ENCODE data around the gene MYO15A.

MYO15A gene

GRCh38 chr17:18224387-18225120 is 116.0 kb downstream of the MYO15A start:
- no peak for DNase-seq

DNA sequence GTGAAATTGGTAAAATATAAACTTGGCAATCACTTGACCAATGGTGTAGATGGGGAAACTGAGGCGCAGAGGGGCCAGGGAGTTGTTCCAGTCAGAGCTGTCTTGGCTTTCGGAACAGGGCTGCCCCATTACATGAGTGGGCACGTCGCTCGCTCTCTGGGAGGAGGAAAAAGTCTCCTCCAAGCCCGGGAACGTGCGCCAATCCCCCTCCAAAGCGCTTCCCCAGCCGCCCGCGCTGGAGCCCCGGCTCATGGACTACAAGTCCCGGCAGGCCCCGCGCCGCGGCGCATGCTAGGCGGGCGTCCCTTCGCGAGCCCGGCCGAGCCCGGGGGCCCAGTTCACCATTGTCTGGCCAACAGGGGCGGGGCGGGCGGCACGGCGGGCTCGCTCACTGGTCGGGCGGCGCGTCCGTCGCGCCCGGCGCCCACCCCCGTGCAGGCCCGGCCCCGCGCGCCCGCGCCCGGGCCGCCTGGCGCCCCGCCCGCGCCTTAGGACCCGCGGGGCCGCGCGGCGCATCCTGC is 116.6 kb downstream of the MYO15A start, which contains the start of gene LLGL1:
TSS of gene LLGL1 (plus strand) at position 515 of the 521 bp plus-strand sequence. CDS start 48 bp downstream, outside the sequence.
- DNase-seq: peak; percentile 94

DNA sequence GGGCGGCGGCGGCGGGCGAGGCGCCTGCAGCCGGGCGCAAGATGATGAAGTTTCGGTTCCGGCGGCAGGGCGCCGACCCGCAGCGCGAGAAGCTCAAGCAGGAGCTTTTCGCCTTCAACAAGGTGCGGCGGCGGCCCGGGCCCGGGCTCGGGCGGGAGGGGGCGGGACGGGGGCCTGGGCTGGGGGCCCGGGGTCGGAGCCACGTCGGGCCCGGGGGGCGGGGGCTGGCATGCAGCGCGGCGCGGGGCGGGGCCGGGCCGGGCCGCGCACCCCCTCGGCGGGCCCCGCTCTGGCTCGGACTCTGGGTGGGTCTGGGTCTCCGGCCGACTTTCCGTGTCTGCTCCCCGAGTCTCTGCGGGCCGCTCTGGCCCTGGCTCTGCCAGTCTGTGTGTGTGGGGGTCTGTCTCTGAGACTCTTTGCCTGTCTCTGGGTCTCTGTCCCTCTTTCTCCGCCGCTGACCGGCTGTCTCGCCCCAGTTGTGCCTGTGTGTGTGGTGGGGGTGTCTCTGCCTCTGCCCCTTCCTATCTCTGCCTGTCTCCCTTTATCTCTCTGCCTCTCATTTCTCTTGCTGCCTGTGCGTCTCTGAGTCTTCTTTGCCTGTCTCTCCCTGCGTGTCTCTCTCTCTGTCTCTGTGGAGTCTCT is 117.2 kb downstream of the MYO15A start:
- DNase-seq: no peak

DNA sequence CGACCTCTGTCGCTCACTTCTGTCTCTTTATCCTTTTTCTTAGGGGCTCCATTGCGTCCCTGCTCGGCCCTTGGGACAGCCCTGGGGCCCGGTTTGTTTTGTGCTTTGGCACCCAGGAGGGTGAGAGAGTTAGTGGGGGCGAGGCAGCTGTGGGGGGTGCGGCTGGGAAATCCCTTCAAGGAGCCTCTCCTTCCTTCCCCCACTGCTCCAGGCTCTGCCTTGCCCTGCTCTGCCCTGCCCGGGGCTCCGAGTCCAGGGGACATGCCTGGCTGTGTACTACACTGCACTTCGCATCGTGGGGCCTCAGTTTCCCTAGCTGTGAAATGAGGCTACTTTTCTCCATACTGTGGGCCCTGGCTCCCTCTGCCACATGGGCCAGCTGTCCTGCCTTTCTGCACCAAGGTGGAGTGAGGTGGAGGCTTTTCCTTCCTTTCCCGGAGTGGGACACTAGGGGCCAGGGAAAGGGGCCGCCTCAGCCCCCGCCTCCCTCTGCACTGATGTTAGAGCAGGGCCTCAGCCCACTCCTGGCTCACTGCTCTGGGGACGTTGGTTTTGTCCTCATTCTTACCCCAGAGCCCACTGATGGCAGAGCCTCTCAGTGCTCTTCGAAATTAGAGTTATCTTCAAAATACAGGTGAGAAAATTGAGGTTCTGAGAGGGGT is 117.9 kb downstream of the MYO15A start:
- DNase-seq: no peak

DNA sequence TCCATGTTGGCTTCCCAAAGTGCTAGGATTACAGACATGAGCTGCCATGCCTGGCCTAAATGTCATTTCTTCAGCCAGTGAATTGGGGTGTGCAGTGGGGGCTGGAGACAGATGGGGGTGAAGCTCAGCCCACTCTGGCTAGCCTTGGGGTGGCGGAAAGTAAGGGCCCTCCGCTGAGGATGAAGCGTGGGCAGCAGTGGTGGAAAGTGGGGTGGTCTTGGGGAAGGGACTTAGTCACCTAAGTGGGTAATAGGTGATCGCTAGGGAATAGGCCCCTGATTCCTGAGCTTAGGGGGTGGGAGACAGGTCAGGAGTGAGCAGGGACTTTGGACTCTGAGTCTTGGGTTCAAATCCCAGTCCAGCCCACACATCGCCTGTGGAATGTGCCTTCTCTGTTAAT is 119.1 kb downstream of the MYO15A start:
- DNase-seq: no peak

GRCh38 chr17:18228176-18228682 is 119.7 kb downstream of the MYO15A start:
- no peak for DNase-seq

DNA sequence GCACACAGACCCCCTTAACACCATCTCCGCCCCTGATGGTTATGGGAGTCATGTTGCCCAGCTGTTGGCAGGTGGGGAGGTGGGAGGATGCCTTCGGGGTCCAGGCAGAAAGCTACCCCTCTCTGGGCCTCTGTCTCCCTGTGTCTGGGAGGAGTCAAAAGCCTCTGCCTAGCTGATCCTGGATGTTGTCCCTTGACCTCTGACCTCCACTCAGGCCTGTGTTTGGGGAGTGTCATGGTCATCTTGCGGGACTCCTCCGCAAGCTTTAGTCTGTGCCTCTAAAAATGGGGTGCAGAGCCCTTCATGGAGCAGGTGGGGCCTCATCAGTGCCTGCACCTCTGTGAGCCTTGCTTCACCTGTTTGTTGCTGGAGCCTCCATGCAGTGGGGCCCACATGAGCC is 120.7 kb downstream of the MYO15A start:
- DNase-seq: no peak
